Esophagus muscularis mucosa (tissue), 3 donors: ENCODE data around the gene PLAAT4.

Experiments
- POLR2A ChIP-seq: fragments of 450-650 bp; IDR thresholded peaks from one replicate; pipeline ENCODE4 v1.6.1; 2017; ENCODE audit warnings: antibody characterized with exemption, moderate library complexity, mild to moderate bottlenecking, low read depth
- POLR2AphosphoS5 ChIP-seq, 2 donors: sonication (generic); formaldehyde crosslinking; IDR thresholded peaks; one replicate each; pipeline ENCODE4 v1.6.1; 2017; ENCODE audit warnings: antibody characterized with exemption in 2 of 2
- TF ChIP-seq, protein P1 (sequence below), 3 experiments: fragments of 200-600 bp in 2 of 3; fragments of 450-650 bp in 1 of 3; sonication (generic) in 2 of 3; IDR thresholded peaks; one replicate each; pipeline ENCODE4 v1.5.1; 2017 to 2019; ENCODE audit warnings: antibody characterized with exemption in 3 of 3, mild to moderate bottlenecking in 2 of 3, moderate library complexity in 1 of 3

DNA sequence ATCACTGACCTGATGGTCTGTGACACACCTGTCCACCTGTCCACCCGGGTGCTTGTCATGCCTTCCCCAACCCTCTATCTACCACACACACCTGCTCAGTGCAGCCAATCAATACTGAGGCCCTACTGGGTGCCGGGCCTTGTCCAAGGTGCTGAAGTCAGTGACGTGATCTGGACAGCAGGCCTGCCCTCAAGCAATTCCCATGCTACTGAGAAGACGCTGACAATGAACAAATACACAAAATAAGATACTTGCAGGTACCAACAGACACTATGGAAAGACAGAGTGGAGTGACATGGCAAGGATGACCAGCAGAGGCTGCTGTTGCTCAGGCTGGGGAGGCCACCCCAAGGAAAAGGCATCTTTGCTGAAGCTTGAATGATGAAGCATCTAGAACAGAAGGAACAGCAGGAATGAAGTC lies 56.4 kb downstream of the PLAAT4 start:
- TF ChIP-seq POLR2A (no peak), POLR2AphosphoS5 (IDR thresholded peaks at IDR 0.05) (no peak)
- TF ChIP-seq, protein P1, sequence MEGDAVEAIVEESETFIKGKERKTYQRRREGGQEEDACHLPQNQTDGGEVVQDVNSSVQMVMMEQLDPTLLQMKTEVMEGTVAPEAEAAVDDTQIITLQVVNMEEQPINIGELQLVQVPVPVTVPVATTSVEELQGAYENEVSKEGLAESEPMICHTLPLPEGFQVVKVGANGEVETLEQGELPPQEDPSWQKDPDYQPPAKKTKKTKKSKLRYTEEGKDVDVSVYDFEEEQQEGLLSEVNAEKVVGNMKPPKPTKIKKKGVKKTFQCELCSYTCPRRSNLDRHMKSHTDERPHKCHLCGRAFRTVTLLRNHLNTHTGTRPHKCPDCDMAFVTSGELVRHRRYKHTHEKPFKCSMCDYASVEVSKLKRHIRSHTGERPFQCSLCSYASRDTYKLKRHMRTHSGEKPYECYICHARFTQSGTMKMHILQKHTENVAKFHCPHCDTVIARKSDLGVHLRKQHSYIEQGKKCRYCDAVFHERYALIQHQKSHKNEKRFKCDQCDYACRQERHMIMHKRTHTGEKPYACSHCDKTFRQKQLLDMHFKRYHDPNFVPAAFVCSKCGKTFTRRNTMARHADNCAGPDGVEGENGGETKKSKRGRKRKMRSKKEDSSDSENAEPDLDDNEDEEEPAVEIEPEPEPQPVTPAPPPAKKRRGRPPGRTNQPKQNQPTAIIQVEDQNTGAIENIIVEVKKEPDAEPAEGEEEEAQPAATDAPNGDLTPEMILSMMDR (IDR thresholded peaks at IDR 0.05): peak; percentile 23 to 47 (median 31)
